Left cardiac atrium (tissue), 4 donors: Measurements from ENCODE around the gene AGER. TPM values are rescaled to one million over a fixed set of nuclear protein-coding genes. Genes with fewer than 3 reads are reported as not detected.
A peak's percentile ranks its signal among the peaks of the same experiment; 100 is the strongest.
"Not testable (repeated sequence)": the region's sequence is repeated elsewhere in the genome, so short reads cannot be mapped to it uniquely, and the experiment has no call there.

Source experiments
- ATAC-seq, 2 donors: fragments of 200-7000 bp; cut with Tn5 transposase; one replicate each; pipeline ENCODE4 v1.9.1; 2020; ENCODE audit warnings: mild to moderate bottlenecking in 2 of 2, moderate library complexity in 2 of 2
- DNase-seq: peaks from one replicate; pipeline ENCODE4 v3.0.0-alpha.2; 2020
- intact Hi-C, 2 donors: fragments of 100-400 bp; cut with DNase I; formaldehyde crosslinking; loops; one replicate each; pipeline versions ENCODE4 v1.14.1 to v1.15.1; 2022 to 2023
- total RNA-seq, 2 donors: library from RNA; stranded (reverse); fragmentation: NEBNext Ultra II Directional; extraction: Animal tissue kit (Norgen Biotek cat#: 25700); gene quantifications; one replicate each; pipeline ENCODE4 v1.2.1, GENCODE V29; 2021
- donor health status: DM: no; HTN: yes; CAD: no.
- donor health status: DM: no; HTN: yes; CAD: no; lungs with severe emphysema.
- donor health status: DM: yes; HTN: yes; CAD: no.
- donor health status: Dilated cardiomyopathy.

The AGER gene
- total RNA-seq, 2 donors from 2014 or later: 2.4 to 2.8 TPM

DNA sequence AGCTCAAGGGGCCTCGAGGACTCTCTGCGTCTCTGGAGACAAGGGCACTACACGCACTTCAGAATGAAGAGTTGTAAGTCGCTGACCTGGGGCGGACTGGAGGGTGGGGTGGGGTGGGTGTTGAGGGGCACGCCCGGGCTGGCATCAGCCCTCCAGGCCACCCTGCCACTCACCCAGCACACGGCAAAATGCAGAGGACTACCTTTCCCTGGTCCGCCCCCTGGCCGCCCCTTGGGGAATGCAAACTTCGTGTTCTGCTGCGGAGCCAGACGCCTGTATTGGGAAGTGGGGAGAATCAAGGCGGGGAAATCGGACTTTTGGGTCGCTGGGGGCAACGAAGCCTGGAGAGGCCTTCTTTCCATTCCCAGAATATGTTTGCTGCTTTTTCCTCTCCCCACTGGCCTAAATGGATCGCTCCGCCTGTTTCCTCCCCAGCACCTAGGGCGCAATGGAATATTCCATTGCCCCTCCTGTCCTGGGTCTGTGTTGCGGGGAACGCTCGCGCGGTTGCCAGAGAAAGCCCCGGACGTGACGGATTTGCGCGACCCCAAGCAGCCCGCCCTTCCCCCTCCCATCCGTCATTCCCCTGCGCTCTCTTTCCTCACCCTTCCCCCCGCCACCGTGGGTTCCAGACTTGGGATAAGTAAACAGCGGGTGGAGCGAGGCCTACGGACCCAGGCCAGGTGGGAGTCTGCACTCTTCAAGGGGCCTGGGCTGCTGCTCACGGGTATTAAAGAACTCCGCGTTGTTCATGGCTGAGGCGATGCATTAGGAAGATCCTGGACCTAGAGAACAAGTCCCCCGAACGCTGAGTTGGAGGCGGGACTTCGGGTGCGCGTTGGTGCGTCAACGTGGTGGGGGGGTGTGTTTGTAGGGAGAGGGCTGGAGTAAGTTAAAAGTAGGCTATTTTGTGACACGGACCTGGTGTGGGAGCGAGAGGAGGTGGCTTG lies 30.2 kb downstream of the AGER start, which contains the start of gene PPT2:
PPT2 (plus strand) TSS at position 578 of the 950 bp plus-strand sequence. CDS start 454 bp downstream, outside the sequence.
- peak; percentile 88 to 91 for ATAC-seq
- DNase-seq: peak; percentile 94
- intact Hi-C loops: loop anchor here in 1 of 2 donors (2.0 kb wide), 2 partner anchors 35 to 67 kb away; no protein-coding TSS in a partner anchor

DNA sequence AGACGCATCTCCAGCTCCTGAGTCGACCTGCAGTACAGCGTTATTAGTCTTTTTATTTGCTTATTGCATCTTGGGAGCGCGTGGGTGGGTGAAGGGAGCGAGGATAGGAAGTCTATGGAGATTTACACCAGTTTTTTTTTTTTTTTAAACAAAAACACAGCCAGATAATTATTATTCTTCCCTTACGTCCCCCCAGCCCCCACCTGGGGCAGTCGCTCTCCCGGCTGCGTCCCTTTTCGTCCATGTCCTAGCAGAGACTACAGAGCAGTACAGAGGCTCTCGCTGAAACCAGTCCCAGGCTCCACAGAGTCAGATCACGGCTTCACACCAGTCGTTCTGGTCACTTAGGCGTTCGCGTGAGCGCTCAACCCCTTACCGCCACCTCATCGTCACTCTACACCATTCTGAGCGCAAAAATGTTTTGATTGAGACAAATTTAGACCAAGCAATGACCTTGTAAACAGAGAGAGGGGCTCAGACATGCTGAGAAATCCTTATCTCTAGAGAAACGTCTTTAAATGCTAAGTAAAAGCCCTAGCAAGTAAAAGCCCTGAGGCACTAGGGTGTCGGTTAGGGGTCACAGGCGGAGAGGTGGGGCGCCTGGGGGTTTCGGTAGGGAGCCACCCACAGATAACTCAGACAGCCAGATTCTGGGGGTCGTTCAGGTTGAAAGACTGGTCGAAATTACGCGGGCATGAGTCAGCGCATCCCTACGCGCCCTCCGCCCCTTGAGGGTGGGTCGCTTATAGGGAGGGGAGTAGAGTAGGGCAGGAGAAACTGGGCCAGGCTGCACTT lies 31.1 kb downstream of the AGER start:
- intact Hi-C loops: no loop called here
- DNase-seq (peak; percentile 46), ATAC-seq (peak; percentile 31 to 53)

DNA sequence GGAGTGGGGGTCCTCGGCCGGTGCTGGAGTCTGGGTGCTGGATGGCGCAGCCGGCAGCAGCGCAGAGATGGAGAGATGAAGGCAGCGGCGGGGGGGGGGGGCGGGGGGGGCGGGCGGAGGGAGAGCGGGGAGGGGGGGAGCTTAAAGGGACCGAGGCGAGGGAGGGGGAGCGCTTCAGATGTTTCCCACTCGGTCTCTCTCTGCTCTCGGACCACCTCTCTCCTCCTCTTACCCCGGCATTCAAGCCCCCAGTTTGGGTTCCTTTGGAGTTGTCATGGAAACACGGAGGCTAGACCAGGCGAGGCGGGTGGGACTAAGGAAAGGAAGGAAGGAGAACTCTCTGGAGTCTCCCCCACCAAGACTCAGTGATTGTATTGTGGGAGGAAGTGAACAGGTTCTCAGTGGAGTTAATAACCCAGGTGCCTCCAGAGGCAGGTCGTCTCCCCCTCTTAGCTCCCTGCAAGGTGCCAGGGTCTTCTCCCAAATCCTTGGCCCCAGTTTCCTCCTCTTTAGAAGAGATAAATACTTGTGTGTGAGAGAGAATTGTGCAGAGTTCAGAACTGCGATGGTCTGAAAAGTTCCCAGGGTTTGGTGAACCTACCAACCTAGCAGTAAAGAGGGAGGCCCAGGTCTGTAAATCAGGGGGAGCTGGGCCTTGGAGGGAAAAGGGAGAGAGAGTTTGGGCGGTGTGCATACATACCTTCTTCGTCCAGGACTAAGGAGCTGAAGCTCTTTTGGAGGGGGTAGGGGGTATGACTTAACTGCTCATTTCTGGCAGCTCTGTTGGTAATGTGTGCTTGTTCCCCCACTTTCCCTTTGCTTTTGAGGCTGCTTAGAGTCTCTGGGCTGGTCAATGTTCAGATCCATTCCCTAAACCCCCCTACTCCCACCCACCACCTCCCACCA lies 31.9 kb downstream of the AGER start, which contains the start of gene PRRT1:
PRRT1 (minus strand) TSS at position 77 of the 906 bp plus-strand sequence. CDS start 112 bp downstream, outside the sequence.
- intact Hi-C loops: no loop called here
- no peak for ATAC-seq
- no peak for DNase-seq

DNA sequence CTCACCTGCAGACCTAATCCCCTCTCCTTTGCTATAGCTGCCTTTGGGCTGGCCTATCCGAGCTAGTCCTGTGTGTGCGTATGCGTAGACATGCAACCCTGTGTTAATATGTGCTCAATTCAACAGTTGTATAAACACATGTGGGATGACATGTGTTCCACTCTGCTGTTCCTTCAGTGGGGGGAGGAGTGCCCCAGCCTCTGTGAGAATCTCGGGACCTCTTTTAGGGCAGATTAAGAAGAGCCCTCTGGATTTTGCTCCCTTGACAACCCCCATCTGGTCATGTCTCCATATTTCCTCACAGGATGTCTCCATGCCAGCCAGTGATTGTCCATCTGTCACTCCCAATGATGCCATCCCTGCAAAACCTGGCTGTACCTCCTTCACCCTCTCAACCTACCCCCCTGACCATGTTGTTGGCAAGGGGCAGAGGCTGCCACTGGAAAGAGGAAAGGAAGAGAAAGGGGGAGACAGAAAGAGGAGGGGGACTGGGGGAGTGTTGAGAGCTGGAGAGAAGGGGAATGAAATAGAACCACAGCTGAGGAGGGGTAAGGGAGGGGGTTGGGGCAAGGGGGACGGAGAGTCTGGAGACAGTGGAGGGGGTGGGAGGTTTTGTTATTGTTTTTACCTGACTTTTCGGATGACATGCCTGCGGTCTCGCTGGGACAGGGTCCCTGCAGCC lies 32.7 kb downstream of the AGER start:
- intact Hi-C loops: no loop called here
- ATAC-seq: no peak
- DNase-seq: no peak

DNA sequence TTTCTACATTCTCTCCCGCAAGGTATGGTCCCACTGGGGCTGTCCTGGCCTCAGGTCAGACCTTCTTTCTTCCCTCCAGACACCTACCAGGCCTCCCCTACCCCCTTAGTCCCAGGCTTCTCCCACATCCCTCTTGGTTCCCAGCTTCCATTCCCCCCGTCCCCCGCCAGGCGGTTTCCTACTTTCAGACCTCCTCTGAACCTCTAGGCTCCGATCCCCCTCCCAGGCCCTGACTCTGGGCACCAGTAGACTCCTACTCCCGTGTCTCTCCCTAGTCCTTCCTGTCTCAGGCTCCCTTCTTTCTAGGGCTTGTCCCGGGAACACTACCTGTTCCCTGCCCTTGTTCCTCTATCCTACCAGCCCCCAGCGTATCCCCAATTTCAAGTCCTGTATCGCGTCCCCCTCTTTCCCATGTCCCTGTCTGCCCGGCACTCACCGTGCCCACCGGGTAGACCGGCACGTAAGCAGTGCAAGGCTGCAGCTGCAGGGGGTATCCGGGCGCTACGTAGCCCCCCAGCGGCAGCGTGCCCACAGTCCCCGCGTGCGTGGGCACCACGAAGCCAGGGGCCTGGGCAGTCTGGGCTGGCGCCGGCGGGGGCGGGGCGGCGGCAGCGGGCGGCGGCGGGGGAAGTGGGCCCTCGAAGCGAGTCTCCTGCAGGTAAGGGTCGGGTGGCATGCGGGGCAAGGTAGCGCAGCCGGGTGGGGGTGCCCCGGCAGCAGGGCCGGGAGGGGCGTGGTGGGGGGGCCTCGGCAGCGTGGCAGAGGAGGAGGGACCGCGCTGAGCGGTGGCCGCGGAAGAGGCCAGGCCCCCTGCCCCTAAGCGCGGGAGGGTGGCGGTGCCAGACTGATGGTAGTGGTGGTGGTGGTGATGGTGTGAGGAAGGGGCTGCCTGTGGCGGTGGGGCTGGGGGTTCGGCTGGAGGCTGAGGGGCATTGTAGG lies 33.9 kb downstream of the AGER start:
- ATAC-seq (no peak), DNase-seq (no peak)
- intact Hi-C loops: no loop called here

DNA sequence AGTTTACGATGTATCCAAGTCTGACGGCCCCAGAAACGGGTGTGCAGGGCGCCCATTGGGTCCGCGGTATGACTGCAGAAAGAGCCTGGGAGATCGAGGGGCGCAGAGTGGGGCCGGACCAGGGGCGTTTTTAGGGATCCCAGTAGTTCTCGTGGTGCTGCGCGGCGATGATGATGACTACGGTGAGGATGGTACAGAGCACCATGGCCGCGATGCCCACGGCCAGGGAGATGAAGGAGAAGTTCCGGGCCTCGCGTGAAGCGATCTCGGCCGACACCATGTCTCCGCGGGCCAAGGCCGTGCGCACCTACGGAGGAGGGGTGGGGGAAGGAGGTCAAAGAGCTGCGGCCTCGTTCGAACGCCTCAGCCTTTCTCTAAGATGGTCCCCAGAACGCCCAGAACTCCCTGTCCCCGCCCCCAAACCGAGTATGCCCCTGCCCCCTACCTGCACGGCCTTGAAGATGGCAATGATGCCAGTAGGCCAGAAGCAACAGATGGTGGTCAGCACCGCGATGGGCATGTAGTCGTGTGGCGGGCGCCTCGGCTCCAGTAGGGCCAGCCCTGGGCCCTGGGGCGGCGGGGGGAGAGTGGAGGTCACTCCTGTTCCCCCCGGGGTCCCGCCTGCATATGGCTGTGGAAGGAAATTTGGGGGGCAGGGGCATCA lies 34.8 kb downstream of the AGER start:
- no peak for ATAC-seq
- DNase-seq: no peak
- intact Hi-C loops: no loop called here

DNA sequence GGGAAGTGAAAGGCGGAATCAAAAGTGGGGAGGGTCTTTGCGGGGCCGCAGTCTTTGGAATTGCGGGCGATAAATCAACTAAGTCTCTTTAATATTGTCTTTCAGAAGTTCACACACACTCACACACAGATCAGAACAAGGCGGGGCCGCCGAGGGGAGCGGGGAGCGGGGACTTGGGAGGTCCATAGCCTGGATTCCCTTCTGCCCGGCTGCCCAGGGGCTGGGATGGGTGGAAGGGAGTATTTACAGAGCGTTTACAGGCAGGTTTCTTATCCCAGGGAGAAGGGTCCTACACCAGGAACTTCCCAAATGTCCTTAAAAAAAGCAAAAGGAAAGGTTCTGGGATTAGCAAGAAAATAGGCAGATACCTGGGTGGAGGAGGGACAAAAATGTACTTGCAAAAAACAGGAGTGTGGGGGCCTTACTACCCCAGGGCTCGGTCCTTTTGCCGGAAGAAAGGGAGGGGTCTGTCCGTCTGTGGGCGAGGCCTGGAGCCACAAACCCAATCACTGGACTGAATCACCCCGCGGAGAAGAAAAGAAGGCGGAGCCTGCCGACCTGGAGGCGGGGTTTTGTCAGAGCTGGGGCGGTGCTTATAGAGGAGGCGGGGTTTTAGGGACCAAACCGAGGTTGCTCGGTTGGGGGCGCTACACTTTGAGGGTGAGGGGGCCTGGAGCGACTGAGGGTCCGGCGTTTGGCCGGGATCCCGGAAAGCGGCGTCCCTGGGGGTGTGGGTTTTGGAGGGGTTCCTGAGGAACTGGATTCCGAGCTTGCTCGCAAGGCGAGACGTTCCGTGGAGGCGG lies 35.6 kb downstream of the AGER start:
- intact Hi-C loops: no loop called here
- ATAC-seq: peak; percentile 28 to 75
- peak; percentile 80 for DNase-seq

DNA sequence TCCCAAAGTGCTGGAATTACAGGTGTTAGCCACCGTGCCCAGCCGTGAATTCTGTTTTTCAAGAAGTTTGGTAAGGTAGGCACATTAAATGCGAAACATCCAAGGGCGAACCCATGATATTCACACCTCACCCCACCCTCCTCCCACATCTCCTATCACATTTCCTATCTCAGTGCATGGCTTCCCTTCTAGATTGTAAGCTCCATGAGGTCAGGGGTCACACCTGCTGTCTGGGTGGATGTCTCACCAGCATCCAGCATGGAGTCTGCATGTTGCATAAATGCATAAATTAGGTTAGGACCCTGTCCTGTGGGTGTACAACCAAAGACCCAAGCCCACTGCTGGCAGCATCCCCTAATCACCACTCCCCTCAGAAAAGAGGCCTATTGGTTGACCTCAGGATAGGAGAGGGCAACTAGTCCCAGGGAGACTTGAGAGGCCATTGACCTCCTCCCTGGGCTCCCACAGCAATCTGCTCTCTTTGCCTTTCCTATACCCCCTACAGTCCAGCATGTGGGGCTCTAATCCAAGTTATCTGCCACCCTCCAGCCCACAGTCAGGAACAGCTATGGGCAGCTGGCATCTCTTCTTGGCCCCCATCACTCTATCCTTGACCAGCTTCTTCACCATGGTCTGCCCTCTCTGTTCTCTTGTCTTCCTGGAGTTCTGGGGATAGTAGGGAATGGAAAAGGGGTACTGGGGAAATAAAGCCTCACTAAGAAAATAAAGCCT lies 36.5 kb downstream of the AGER start:
- intact Hi-C loops: no loop called here
- DNase-seq (no peak), ATAC-seq (no peak)

DNA sequence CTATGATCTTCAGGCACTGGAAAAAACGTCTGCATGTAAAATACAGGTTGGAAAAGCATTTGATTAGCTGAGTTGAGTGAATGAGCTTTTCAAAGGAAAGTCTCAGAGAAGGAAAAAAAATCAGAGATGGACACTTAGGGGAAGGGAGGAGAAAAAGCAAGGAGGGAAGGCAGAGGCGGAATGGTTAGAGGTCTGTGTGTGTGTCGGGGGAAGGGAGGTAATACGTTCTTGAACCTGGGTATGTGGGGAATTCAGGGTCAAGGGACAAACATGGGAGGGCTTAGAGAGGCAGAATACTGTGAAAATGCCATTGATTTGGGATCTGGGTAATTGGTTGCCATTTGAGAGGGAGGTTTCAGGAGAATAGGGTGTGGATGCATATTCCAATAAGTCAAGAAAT lies 37.4 kb downstream of the AGER start:
- ATAC-seq (no peak), DNase-seq (no peak)
- intact Hi-C loops: no loop called here

DNA sequence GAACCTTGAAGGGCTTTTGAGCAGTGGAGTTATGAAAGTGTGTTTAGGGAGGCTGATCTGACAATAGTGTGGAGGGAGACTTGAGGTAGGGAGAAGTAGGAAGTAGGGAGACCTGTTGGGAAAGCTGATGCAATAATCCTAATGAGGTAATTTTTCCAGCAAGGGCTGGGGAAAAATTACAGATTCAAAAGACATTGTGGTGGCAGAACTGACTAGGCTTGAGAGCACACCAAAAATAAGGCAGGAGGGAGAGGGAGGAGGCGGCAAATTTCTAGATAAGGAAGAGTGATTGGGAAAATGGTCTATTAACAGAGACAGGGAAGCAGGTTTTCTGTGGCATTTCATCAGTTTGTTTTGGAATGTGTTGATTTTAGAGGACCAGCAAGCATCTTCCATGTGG lies 37.8 kb downstream of the AGER start:
- DNase-seq (no peak), ATAC-seq (no peak)
- intact Hi-C loops: no loop called here

DNA sequence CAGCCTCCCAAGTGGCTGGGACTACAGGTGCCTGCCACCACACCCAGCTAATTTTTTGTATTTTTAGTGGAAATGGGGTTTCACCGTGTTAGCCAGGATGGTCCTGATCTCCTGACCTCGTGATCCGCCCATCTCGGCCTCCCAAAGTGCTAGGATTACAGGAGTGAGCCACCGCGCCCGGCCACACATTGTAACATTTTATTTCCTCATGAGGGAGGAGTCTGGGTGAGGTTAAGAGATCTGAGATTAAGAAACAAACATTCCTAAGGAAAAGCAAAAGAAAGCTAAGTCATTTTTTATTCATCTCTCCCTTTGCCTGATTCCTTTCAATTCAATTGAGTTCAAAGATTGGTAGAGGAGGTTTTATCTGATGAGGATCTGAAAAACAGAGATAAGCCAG lies 39.8 kb downstream of the AGER start:
- ATAC-seq, DNase-seq, intact Hi-C loops: not testable (repeated sequence)

DNA sequence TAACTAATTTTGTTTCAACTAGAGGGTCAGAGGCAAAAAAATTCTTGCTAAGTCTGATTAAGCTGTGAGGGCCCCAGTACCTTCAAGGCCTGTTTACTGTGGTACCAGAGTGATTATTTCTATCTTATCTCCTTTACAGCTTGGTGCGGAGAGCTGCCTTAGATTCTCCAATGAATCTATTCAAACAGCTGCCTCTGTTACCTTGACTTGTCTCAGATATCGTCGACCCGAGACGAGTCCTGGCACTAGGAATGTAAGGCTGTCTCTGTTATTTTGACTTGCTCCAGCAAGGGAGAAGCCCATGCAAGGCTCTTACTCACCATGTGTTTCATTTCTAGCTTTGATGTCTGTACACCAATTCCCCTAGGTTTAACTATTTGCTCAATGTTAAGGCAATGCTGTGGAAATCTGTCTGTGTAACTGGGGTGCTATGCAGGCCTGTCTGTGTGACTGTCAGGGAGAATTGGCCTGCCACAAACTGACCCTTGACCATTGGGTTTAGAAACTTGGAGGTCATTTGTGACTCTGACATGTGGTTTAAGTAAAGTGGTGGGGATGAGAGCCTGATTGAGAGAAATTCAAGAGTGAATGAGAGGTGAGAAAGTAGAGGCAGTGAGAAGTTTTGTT lies 43.5 kb downstream of the AGER start:
- DNase-seq (no peak), ATAC-seq (peak in 1 of 2 donors; percentile 44)
- intact Hi-C loops: no loop called here

DNA sequence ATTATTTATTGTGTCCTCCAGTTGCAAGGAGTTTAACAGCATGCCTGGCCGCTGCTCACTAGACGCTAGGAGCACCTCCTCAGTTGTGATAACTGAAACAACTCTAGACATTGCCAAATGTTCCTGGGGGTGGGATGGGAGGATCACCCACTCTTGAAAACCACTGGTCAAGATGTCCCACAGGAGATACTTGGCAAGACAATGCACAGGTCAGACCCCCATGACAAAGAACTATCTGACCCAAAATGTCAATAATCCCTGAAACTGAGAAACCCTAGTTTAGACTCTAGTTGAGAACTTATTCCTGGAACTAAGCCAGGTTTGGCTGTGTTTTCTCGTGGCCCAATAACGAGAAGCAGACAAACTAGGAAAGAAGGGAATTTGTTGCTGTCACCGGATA lies 44.5 kb downstream of the AGER start:
- DNase-seq: no peak
- no peak for ATAC-seq
- intact Hi-C loops: no loop called here

DNA sequence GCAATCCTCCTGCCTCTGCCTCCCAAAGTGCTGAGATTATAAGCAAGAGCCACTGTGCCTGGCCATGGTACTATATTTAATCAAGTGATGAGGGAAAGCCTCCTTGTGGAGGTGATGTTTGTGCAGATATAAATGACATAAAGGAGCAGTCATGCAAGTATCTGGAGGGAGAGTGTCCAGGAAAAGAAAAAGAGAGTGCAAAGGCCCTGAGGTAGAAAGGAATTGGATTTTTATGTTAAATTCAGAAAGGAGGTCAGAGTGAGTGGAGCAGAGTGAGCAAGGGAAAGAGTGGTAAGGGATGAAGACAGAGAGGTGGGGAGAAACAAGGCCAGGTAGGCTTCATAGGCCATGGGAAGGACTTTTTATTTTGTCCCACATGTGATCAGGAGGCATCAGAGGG lies 46.6 kb downstream of the AGER start:
- intact Hi-C loops: no loop called here
- ATAC-seq: no peak
- DNase-seq: no peak

DNA sequence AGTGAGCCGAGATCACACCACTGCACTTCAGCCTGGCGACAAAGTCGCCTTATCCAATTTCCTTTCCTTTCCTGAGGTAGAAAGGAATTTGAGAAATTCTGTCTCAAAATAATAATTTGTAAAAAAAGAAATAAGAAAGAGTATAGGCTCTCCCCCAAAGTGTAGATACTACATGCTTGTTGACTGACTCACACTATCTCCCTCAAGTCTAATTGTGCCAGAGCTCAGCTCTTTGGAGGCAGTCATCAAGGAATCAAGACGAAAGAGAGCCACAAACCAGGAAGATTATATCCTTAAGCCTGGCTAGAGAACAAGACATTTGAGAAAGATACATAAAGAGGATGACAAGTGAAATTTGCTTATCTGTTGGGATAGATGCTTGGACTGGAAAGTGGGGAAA lies 50.3 kb downstream of the AGER start:
- intact Hi-C loops: no loop called here
- DNase-seq (no peak), ATAC-seq (no peak)
